ENCODE measurements around the gene TICRR. TPM values are rescaled to one million over a fixed set of nuclear protein-coding genes. Genes with fewer than 3 reads are reported as not detected.

Gene TICRR
- total RNA-seq, 1 donor from 2014 or later: 4.8 TPM

DNA sequence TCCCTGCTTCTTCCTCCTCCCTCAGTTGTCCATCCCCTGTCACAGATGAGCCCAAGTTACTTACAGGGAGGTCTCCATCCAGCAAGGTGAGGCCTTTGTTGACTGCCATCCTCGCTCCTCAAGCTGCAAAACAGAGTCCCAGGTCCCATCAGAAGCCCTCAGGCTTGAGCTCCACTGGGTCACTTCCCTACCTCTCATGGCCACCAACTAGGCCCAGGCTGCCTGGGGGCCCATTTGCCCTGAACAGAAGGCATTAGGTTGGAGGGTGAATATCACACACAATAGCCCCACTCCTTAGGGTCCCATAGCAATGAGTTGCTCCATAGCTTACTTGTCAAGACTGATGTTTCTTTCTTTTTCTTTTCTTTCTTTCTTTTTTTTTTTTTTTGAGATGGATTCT lies 102.1 kb downstream of the TICRR start:
- H3K4me1 Mint-ChIP-seq (ENCODE audit: unreplicated experiment): no peaks in the 10 kb centered on the region
- no peak overlapping the region for H3K4me3 Mint-ChIP-seq (ENCODE audit: unreplicated experiment)
- no peaks in the 10 kb centered on the region for H3K9me3 Mint-ChIP-seq (ENCODE audit: unreplicated experiment)
- TF ChIP-seq, protein P1, sequence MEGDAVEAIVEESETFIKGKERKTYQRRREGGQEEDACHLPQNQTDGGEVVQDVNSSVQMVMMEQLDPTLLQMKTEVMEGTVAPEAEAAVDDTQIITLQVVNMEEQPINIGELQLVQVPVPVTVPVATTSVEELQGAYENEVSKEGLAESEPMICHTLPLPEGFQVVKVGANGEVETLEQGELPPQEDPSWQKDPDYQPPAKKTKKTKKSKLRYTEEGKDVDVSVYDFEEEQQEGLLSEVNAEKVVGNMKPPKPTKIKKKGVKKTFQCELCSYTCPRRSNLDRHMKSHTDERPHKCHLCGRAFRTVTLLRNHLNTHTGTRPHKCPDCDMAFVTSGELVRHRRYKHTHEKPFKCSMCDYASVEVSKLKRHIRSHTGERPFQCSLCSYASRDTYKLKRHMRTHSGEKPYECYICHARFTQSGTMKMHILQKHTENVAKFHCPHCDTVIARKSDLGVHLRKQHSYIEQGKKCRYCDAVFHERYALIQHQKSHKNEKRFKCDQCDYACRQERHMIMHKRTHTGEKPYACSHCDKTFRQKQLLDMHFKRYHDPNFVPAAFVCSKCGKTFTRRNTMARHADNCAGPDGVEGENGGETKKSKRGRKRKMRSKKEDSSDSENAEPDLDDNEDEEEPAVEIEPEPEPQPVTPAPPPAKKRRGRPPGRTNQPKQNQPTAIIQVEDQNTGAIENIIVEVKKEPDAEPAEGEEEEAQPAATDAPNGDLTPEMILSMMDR (IDR thresholded peaks at IDR 0.05; ENCODE audit: unreplicated experiment): no peak
- H3K36me3 Mint-ChIP-seq (ENCODE audit: low read depth, unreplicated experiment): peaks cover 9% of the 10 kb centered on the region
- no peak overlapping the region for H3K27ac Mint-ChIP-seq (ENCODE audit: unreplicated experiment)
- peaks cover 3% of the 10 kb centered on the region for H3K27me3 Mint-ChIP-seq (ENCODE audit: unreplicated experiment)
- no peak for DNase-seq (ENCODE audit: low spot score)

Other genes starting within 250 kb of the TICRR start
- 64.5 TPM for gene POLG, start 240.6 kb upstream of the TICRR start, total RNA-seq (ENCODE audit: unreplicated experiment)
- not detected for gene RHCG, start 78.9 kb upstream of the TICRR start, total RNA-seq (ENCODE audit: unreplicated experiment)
- gene KIF7, start 80.0 kb downstream of the TICRR start, total RNA-seq (ENCODE audit: unreplicated experiment): 6.4 TPM
- 0.64 TPM for gene PLIN1, start 103.9 kb downstream of the TICRR start, total RNA-seq (ENCODE audit: unreplicated experiment)
- gene PEX11A, start 115.3 kb downstream of the TICRR start, total RNA-seq (ENCODE audit: unreplicated experiment): 4.5 TPM
- gene WDR93, start 115.3 kb downstream of the TICRR start, total RNA-seq (ENCODE audit: unreplicated experiment): 0.13 TPM
- not detected for gene MESP1, start 175.8 kb downstream of the TICRR start, total RNA-seq (ENCODE audit: unreplicated experiment)
- 0.33 TPM for gene MESP2, start 200.9 kb downstream of the TICRR start, total RNA-seq (ENCODE audit: unreplicated experiment)
- gene ANPEP, start 239.4 kb downstream of the TICRR start, total RNA-seq (ENCODE audit: unreplicated experiment): 203 TPM

All from endothelial cell (in vitro differentiated cells).